G401.6 (cell line): ENCODE data around the gene SEC16B.

Source experiments
- FAIRE-seq: peaks from 2 replicates; lab custom pipeline; 2012; peaks lifted over from hg19 to GRCh38; lab: Jason Lieb, UNC

SEC16B gene

DNA sequence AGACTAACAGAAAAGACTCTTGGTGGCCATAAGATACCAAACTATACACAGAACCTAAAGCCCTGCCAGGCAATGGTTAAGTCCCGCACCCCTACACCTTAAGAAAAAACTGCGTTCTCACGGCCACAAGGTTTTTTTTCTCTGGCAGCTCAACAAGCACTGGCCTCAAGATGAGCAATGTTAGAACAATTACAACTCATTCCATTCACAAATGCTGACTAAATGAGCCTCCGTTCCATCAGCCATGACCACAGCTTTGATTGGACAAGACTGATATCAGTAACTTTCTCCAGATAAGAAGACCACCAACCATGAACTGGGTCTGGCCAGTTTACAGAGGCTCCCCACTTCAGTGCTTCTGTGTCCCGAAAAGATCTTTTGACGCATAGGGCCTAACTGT lies 31.9 kb downstream of the SEC16B start:
- no peak for FAIRE-seq

DNA sequence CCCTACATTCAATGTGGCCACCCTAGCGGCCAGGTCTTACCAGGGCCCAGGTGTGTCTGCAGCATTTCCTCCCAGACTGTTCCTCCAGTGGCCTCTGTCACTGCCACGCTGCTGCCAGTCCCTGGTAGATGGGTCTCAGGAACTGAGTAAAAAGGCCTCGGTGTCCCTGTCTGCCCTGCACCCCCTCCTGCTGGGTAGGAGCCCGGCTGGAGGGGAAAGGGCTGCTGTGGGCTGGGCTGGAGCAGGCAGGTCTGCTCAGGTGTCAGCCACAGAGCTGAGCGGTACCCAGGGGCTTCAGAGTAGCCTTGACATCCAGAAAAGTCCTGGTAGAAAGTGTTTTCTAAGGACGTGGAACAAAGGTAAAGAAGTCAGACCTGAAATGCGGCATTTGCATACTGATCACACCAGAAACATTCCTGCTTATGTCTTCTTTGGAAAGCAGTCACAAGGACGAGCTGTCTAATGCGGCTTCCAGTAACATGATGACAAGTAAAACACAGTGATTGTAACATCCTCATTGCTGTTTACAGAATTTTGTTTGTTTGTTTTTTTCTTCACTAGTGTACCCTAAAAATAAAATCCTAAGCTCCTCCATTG lies 32.6 kb downstream of the SEC16B start:
- FAIRE-seq: no peak

DNA sequence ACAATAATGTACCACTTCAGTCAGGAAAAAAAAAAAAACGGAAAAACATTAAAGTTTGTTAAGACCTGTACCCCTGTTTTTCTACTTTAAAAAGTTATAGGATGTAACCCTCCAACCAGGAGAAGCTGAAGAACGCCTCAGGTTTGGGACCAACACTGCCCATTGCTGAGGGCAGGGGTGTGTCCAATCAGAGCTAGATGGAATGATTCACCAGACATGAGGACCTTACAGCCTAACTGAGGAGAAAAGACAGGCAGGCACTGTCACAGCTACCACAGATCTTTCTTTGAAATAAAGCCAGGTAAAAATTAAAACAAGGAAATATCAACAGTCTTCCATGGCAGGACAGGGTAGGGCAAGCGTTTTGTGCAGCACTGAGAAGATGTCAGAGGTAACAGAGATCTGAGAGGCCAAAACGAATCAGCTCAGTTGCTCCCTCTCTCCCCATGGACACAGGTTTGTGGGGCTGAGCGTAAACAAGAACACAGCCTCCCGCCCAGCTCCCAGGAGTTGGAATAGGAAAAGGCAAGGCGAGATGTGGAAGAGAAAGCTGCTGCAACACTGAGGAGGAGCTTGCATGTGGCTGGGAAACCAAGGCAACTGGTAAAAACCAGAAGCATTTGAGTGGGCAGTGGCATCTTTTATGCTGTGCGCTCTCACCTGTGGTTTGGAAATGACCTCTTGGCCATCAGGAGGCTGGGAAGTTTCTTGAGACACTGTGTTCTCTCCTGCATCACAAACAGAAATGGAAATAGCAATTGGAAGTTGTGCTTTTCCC lies 34.0 kb downstream of the SEC16B start:
- no peak for FAIRE-seq

DNA sequence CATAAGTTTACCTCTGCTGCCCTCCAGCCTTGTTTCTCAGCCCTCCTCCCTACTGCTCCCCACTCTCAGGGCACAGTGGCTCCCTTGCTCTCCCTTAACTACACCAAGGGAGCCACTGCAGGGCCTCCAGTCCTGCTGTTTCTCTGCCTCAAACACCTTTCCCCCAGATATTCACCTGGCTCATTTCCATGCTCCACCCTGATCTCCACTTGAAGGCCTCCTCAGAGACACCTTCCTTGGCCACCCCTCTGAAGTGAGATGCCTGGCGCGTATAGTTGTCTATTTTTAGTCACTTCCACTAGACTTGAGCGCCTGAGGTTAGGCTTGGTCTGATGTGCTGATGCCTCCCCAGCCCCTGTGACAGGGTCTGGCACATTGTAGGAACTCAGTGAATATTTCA lies 34.9 kb downstream of the SEC16B start:
- no peak for FAIRE-seq

DNA sequence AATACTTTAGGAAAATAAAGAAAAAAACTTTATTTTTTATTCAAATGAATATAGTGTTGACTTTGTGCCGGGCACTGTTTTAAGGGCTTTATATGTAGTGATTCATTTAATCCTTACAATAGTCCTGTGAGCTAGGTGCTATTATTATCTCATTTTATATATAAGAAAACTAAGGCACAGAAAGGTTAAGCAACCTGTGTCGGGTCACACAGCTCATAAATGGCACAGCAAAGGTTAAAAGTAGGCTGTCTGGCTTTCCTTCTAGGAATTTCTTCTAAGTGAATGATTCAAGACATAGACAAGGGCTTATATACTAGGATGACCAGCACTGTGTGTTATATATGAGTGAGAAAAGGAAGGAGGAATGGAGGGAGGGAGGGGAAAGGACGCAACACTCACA lies 35.4 kb downstream of the SEC16B start:
- FAIRE-seq: no peak

DNA sequence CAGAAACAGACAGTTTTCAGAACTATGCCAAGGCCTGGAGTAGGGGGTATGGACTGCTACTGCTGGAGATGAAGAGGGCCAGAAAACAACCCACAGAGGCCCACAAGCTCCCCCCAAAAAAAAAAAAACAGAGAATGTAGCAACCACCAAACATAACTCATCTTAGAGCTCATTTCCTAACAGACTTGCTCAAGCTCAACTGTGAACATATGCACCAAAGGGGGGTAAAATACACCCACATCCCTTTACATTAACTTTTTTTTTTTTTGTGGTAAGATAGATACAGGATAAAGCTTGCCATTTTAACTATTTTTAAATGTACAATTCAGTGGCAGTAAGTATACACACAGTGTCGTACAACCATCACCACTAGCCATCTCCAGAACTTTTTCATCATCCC lies 36.0 kb downstream of the SEC16B start:
- no peak for FAIRE-seq

DNA sequence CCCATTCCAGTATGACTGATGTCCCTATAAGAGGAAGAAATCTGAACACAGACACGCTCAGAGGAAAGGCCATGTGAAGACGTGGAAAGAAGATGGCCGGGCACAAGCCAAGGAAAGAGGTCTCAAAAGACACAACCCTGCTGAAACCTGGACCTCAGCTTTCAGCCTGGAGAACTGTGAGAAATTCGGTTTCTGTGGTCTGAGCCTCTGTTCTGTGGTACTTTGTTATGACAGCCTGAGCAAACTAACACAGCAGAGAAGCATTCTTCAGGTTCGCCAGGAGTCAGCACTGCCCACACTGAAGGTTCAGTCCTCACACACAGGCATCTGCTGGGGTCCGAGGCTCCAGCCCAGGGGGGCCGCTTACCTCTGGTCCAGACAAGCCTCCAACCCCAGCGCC lies 37.7 kb downstream of the SEC16B start:
- no peak for FAIRE-seq

DNA sequence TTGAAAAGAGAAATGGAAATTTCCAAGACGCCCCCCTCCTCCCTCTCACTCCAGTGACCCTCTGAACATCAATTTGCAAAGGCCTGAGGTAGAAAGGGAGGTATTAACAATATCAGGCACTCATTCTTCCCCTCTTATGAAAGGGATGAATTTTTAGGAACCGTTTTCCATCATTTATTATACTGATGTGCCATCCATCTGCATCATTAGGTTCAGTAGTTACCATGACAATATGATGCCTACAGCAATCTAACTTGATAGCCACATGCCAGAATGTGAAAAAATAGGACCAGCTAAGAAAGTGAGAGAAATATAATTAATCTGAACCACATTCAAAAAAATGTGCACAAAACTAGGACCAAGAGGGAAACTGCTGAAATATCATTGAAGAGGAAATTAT lies 40.9 kb downstream of the SEC16B start:
- FAIRE-seq: no peak

DNA sequence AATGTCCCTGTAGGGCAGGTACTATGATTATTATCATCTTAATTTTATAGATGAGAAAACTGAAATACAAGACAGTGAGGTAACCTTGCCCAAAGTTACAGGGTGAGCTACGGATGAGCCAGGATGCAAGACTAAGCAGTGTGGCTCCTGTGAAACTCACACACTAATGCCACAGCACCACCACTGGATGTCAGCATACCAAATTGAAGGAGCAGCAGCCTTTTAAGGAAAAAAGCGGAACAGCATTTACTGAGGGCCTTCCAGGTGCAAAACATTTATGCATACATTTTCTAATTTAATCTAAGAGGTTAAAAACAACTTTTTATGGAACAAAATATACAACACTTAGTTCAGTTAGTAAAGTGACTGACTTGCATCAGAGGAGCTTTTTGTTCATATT lies 41.7 kb downstream of the SEC16B start:
- no peak for FAIRE-seq

DNA sequence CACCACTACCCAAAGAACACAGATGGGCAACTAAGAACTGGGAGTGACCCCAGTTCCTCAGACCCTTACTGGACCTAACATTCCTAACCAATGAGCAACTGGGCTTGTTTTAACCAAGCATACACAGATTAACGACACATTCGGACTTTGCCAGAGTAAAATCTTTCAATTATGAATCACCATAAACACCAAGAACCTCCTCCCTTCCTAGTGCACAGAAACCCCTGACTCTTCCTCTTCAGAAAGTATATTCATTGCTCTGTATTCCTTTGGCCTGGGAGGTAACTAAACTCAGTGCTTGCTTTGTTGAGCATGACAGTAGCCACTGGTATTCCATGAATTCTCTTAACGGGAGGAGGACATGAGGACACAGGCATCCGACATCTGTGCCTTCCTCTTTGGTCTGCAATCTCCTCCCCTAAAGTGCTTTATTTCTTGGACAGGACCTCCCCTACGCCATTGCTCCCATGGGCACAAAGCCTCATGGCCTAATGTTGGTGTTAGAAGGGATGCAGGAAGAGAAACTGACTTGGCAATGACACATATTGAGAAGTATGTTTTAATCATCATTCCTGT lies 42.7 kb downstream of the SEC16B start:
- FAIRE-seq: no peak

DNA sequence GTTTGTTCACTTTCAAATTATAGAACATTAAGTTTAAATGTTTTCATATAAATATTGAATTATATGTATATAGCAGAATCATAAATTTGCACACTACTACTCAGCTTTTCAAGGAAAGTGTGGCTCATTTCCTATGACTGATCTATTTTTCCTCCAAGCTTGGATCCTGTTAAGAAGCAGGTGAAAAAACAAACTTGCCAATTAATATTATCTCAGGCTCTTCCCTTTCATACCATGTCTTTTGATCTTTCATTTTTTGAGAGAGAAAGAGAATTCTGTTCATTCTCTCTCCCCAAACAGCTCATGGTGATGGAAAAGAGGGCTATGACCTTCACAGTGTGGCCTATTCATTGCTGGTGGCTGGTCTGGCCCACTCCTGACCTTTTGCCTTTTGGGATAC lies 43.7 kb downstream of the SEC16B start:
- no peak for FAIRE-seq

DNA sequence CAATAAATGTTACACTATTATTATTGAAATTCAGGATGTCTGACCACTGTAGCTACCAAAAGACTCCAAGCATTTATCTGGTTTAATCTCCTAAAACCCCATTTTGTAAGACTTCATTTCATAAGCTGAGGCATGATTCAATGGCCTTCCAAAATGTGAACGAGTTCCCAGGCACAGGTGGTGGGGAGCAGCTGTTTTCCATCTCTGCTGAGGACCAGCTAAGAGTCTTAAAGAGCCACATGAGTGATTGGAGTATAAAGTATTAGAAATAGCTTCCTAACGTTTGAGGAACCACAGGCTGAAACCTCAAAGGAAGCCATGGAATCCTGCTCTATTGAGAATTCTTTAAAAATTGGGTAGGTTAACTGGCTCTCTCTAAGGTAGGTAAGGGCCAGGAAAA lies 44.9 kb downstream of the SEC16B start:
- FAIRE-seq: no peak

DNA sequence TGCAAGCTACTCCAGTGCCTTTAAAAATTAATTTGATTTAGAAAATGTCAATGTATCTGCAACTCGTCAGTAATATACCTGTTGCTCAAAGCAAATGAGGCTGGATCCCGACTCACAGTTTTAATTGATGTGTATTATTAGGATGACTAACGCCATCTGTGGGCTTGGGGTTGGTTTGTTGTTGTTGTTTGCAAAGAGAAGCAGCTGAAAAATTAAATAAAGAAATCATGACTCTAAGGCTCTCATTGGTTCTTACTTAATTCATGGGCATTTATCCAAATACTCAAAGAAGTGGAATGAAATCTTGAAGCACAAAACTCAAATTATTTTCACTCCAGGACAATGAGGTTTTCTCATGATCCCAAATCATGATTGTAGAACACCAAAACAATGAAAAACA lies 46.4 kb downstream of the SEC16B start:
- FAIRE-seq: no peak

DNA sequence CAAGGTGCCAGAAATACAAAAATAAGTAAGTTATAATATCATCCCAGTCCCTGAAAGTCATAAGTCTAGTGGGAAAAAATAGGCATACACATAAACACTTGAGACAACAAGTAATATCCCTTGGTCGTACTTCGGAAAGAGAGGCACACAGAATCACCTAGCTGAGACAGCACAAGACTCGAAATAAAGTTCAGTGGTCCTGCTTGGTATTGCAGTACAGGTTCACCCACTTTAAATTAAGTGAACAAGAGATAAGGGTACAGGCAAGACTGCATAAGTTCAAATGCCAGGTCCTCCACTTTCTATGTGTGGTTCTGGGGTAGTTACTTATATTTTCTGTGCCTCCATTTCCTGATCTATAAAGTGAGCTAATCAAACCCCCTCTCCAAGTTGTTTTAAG lies 47.6 kb downstream of the SEC16B start:
- FAIRE-seq: no peak

DNA sequence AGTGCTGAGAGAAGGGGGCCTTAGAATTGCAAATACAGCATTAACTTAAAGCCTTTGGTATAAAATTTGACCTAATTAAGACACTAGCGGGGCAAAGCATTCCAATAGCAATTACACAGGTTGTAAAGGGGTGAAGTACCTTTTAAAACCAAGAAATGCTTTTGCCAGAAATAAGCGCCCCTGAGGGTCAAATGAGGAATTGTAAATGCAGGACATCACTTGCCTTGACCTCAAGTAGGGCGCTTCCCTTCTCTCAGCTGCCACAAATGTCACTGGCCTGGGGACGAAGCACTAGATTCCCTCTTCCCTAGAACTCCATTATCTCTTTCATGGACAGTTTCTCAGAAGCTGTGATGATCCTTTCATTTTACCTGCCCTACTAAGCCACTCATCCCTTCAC lies 48.3 kb downstream of the SEC16B start:
- FAIRE-seq: no peak

DNA sequence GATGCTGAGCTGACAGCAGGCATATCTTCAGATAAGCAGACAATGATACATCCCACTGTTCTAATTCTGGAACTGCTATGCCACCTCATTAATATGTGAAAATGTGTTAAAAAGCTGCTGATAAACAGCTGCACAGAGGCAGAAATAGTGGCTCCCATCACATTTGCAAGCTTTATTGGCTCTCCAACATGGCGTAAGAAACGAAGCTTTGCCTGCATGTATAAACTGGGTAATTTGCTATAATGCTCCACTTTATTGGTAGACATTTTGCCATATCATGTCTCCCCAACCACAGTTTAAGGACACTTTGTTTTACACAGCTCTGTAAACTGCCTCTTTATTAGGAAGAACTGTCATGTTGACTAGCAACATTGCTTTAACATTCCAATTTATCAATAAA lies 49.8 kb downstream of the SEC16B start:
- FAIRE-seq: no peak

DNA sequence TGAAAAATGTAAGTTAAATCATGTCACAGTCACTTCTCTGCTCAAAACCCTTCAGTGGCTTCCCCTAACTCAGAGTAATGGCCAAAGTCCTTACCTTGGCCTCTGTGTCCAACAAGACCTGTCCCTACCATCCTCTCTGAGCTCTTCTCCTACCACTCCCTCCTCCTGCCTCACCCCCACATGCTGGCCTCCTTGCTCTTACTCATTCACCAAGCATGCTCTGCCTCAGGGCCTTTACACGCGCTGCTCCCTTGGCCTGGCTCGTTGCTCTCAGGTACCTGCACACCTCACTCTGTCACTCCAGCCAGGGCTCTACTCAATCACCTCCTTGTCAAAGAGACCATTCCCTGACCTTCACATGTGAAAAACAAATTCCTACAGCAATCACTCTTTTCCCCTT lies 54.2 kb downstream of the SEC16B start:
- FAIRE-seq: no peak

DNA sequence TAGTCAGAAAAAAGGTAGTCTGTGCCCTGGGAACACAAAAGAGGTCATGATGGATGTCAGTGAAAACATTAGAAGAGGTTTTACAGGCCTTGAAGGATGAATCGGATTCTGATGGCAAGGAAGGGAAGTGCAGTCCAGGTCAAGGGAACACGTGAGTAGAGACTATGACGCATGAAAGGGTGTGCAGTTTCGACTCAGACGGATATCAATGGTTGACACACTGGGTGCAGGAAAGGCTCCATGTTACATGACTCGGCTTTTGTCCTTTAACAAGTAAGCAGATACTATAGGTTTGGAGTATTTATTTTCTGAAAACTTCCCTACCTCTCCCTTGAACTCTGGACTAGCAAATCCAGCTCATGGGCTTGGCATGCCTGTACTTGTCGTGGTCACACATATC lies 55.3 kb downstream of the SEC16B start:
- FAIRE-seq: no peak

DNA sequence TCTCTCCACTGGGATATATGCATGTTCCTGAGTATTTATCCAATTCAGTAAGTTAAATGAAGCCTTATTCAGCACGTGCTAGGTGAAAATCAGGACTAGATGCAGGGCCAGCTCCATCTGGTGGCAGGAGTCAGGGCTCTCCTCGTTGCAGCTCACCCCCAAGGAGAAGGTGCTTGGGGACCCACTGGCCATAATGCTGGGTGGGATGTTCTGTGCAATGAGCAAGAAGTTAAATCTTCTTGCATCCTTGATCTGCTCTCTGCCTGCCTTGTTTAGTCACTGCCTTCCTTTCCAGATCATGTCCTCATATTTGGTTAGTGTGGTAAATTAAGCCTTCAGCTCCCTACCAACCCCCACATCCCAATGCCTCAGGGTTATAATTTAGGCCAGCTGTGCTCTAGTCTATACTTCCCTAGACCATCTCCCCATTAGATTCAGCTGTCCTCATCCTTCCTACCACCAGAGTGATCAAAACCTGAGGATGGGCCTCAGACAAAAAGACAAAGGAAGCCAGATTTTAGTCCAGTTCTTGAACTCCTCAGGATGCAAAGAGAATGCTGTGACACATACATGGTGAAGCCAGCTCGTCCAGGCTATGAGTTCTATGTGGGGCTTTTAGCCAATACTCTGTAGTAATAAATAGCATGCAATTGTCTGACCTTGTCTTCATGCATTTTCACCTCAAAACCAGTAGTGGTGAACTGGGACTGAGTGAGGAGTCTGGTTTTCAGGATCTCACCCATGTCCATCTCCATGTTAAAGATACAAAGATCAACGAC lies 55.9 kb downstream of the SEC16B start:
- FAIRE-seq: no peak

DNA sequence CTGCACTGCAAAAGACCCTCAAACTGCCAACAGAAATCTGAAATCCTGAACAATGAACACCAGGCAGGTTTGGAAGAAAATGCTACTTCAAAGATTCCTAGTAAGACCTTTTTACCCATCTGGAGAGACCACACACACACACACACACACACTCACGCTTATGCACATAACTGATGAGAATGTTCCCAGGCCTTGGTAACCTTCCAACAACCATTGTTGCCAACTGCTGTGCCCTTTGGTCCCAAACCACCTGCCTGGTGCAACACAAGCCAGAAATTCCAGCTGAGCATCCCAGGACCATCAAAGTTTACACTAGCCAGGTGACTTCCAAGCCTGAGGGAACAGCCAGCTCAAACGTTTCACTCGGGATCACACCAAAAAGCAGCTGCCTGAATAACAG lies 56.9 kb downstream of the SEC16B start:
- FAIRE-seq: no peak

DNA sequence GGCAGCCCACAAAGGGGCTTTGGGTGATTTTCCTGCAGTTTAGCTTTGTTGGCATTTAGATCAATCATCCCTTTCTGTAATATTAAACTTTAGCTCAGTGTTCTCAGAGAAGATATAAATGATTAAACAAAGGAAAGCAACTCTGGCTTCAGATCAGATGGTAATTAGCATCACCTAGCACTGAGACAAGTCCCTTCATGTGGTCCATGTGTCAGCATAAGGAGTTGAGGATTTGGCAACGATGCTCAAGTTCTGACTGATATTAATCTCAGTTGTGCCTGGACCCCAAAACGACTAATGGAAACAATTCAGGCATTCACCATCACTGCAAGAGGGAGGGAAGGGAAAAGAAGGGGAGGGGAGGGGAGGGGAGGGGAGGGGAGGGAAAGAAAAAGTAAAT lies 60.4 kb downstream of the SEC16B start:
- FAIRE-seq: no peak

DNA sequence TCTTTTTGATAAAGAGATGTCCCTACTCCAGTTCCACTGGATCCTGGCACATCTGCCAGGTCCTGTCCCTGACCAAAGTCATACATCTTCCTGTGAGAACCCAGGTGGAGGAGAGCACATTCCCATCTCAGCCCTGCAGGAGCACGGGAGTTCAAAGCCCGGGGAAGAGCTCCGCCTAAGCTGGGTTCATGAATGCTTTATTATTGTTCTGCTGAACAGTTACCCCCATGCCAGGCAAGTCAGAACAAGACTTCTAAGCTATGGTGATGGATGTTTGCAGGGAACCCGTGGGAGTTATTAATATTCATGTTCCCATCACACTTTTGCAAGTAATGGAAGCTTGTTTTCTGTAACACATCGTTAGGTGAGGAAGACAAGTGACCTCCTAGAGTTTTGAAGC lies 62.9 kb downstream of the SEC16B start:
- no peak for FAIRE-seq

DNA sequence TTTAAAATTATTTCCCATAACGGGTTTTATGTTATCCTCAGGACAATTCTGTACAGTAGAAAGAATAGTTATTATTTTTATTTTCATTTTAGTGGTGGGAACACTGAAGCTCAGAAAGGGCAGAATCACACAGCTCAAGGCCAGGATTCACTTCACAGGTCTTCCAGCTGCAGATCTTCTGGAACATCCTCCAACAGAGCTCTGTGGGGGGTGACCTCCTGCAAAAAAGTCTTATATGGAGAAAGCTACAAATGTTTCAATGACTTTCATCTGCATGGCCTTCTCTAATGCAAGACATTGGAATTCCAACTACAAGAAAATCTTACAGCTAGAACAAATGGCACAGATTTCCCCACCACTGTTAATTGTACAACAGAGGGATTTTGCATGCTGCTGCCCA lies 64.2 kb downstream of the SEC16B start:
- no peak for FAIRE-seq
